ENCODE measurements around the gene TWIST1.

Gene TWIST1

GRCh38 chr7:19119870-19120486, 2.5 kb upstream of the TWIST1 start:
- no peak overlapping the region for H2AFZ ChIP-seq (ENCODE audit: low read depth, low read length)
- no peak overlapping the region for H3K4me3 ChIP-seq (ENCODE audit: low read length)
- H3K4me1 ChIP-seq (ENCODE audit: insufficient read depth, low read length) = peaks cover 13% of the 10 kb centered on the region
- H3K27me3 ChIP-seq (ENCODE audit: insufficient read depth, low read length) = peaks cover 44% of the 10 kb centered on the region
- H3K36me3 ChIP-seq (ENCODE audit: insufficient read depth, low read length) = no peaks in the 10 kb centered on the region
- H3K9me3 ChIP-seq (ENCODE audit: low read length) = no peaks in the 10 kb centered on the region

GRCh38 chr7:19119372-19119771, 1.9 kb upstream of the TWIST1 start:
- Histone ChIP-seq H3K9me3 (ENCODE audit: low read length) (no peaks in the 10 kb centered on the region), H3K36me3 (ENCODE audit: insufficient read depth, low read length) (no peaks in the 10 kb centered on the region), H3K4me1 (ENCODE audit: insufficient read depth, low read length) (peaks cover 13% of the 10 kb centered on the region), H3K27me3 (ENCODE audit: insufficient read depth, low read length) (peaks cover 44% of the 10 kb centered on the region), H2AFZ (ENCODE audit: low read depth, low read length) (no peak overlapping the region), H3K4me3 (ENCODE audit: low read length) (no peak overlapping the region)

- H2AFZ ChIP-seq (ENCODE audit: low read depth, low read length) = no peak overlapping the region
- peak overlapping the region; percentile 84 for H3K4me3 ChIP-seq (ENCODE audit: low read length)
- H3K36me3 ChIP-seq (ENCODE audit: insufficient read depth, low read length) = no peaks in the 10 kb centered on the region
- H3K27me3 ChIP-seq (ENCODE audit: insufficient read depth, low read length) = peaks cover 42% of the 10 kb centered on the region
- peaks cover 13% of the 10 kb centered on the region for H3K4me1 ChIP-seq (ENCODE audit: insufficient read depth, low read length)
- H3K9me3 ChIP-seq (ENCODE audit: low read length) = no peaks in the 10 kb centered on the region
These were observed 1.4 kb upstream of the TWIST1 start for GRCh38 chr7:19118636-19119371.

GRCh38 chr7:19117870-19118608, 603 bp upstream of the TWIST1 start:
- Histone ChIP-seq H3K4me3 (ENCODE audit: low read length) (peak overlapping the region; percentile 84), H3K4me1 (ENCODE audit: insufficient read depth, low read length) (peaks cover 13% of the 10 kb centered on the region), H3K36me3 (ENCODE audit: insufficient read depth, low read length) (no peaks in the 10 kb centered on the region), H2AFZ (ENCODE audit: low read depth, low read length) (peak overlapping the region; percentile 80), H3K27me3 (ENCODE audit: insufficient read depth, low read length) (peaks cover 48% of the 10 kb centered on the region), H3K9me3 (ENCODE audit: low read length) (no peaks in the 10 kb centered on the region)

GRCh38 chr7:19116121-19117090, 1.0 kb downstream of the TWIST1 start:
- Histone ChIP-seq H3K4me3 (ENCODE audit: low read length) (peak overlapping the region; percentile 84), H2AFZ (ENCODE audit: low read depth, low read length) (peak overlapping the region; percentile 72), H3K36me3 (ENCODE audit: insufficient read depth, low read length) (no peaks in the 10 kb centered on the region), H3K4me1 (ENCODE audit: insufficient read depth, low read length) (peaks cover 13% of the 10 kb centered on the region), H3K27me3 (ENCODE audit: insufficient read depth, low read length) (peaks cover 63% of the 10 kb centered on the region), H3K9me3 (ENCODE audit: low read length) (no peaks in the 10 kb centered on the region)

GRCh38 chr7:19114551-19114855, 2.9 kb downstream of the TWIST1 start:
- Histone ChIP-seq H2AFZ (ENCODE audit: low read depth, low read length) (no peak overlapping the region), H3K4me3 (ENCODE audit: low read length) (no peak overlapping the region), H3K27me3 (ENCODE audit: insufficient read depth, low read length) (peaks cover 62% of the 10 kb centered on the region), H3K4me1 (ENCODE audit: insufficient read depth, low read length) (peaks cover 13% of the 10 kb centered on the region), H3K36me3 (ENCODE audit: insufficient read depth, low read length) (no peaks in the 10 kb centered on the region), H3K9me3 (ENCODE audit: low read length) (no peaks in the 10 kb centered on the region)

GRCh38 chr7:19113855-19114550, 3.4 kb downstream of the TWIST1 start:
- no peak overlapping the region for H3K4me3 ChIP-seq (ENCODE audit: low read length)
- no peaks in the 10 kb centered on the region for H3K9me3 ChIP-seq (ENCODE audit: low read length)
- no peaks in the 10 kb centered on the region for H3K36me3 ChIP-seq (ENCODE audit: insufficient read depth, low read length)
- H2AFZ ChIP-seq (ENCODE audit: low read depth, low read length) = no peak overlapping the region
- peaks cover 62% of the 10 kb centered on the region for H3K27me3 ChIP-seq (ENCODE audit: insufficient read depth, low read length)
- peaks cover 13% of the 10 kb centered on the region for H3K4me1 ChIP-seq (ENCODE audit: insufficient read depth, low read length)

- Histone ChIP-seq H3K36me3 (ENCODE audit: insufficient read depth, low read length) (no peaks in the 10 kb centered on the region), H3K9me3 (ENCODE audit: low read length) (no peaks in the 10 kb centered on the region), H3K4me1 (ENCODE audit: insufficient read depth, low read length) (peaks cover 12% of the 10 kb centered on the region), H3K4me3 (ENCODE audit: low read length) (no peak overlapping the region), H3K27me3 (ENCODE audit: insufficient read depth, low read length) (peaks cover 62% of the 10 kb centered on the region), H2AFZ (ENCODE audit: low read depth, low read length) (no peak overlapping the region)
These were observed 4.5 kb downstream of the TWIST1 start for GRCh38 chr7:19113002-19113350.

- no peaks in the 10 kb centered on the region for H3K9me3 ChIP-seq (ENCODE audit: low read length)
- peaks cover 17% of the 10 kb centered on the region for H3K4me1 ChIP-seq (ENCODE audit: insufficient read depth, low read length)
- H2AFZ ChIP-seq (ENCODE audit: low read depth, low read length) = no peak overlapping the region
- H3K36me3 ChIP-seq (ENCODE audit: insufficient read depth, low read length) = no peaks in the 10 kb centered on the region
- peaks cover 64% of the 10 kb centered on the region for H3K27me3 ChIP-seq (ENCODE audit: insufficient read depth, low read length)
- no peak overlapping the region for H3K4me3 ChIP-seq (ENCODE audit: low read length)
These were observed 5.0 kb downstream of the TWIST1 start for GRCh38 chr7:19112274-19113001.

- peaks cover 71% of the 10 kb centered on the region for H3K27me3 ChIP-seq (ENCODE audit: insufficient read depth, low read length)
- H3K4me1 ChIP-seq (ENCODE audit: insufficient read depth, low read length) = peaks cover 21% of the 10 kb centered on the region
- no peak overlapping the region for H2AFZ ChIP-seq (ENCODE audit: low read depth, low read length)
- H3K9me3 ChIP-seq (ENCODE audit: low read length) = no peaks in the 10 kb centered on the region
- no peaks in the 10 kb centered on the region for H3K36me3 ChIP-seq (ENCODE audit: insufficient read depth, low read length)
- no peak overlapping the region for H3K4me3 ChIP-seq (ENCODE audit: low read length)
These were observed 5.8 kb downstream of the TWIST1 start for GRCh38 chr7:19111474-19112273.

- Histone ChIP-seq H2AFZ (ENCODE audit: low read depth, low read length) (no peak overlapping the region), H3K4me3 (ENCODE audit: low read length) (no peak overlapping the region), H3K4me1 (ENCODE audit: insufficient read depth, low read length) (peaks cover 17% of the 10 kb centered on the region), H3K9me3 (ENCODE audit: low read length) (no peaks in the 10 kb centered on the region), H3K36me3 (ENCODE audit: insufficient read depth, low read length) (no peaks in the 10 kb centered on the region), H3K27me3 (ENCODE audit: insufficient read depth, low read length) (peaks cover 72% of the 10 kb centered on the region)
These were observed 6.7 kb downstream of the TWIST1 start for GRCh38 chr7:19110776-19111175.
